ENCODE data around the gene CACNG3. TPM values are rescaled to one million over a fixed set of nuclear protein-coding genes. Genes with fewer than 3 reads are reported as not detected.

CACNG3 gene
- total and polyA plus RNA-seq, 12 donors, result 0.55 to 1.6 (median 1.2) TPM; not detected in 6

DNA sequence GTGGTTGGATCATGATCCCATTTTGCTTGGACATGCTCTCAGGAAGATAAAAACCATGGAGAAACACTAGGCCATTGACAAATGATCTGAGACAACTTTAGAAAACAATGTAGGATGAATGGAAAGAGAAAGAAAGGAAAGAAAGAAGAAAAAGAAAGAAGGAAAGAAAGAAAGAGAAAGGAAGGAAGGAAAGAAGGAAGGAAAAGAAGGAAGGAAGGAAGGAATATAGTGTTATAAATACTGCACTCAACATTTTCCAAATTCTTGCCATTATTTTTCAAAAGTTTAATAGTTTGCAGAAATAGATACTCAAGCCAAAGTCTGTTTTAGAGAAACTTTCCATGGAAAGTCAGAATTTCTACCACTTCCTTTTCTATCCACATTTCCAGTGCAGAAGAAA is 39.2 kb upstream of the CACNG3 start:
- Histone ChIP-seq H3K9me3 (replicated peaks in 1 of 3) (no peaks in the 10 kb centered on the region), H3K27me3 (no peaks in the 10 kb centered on the region), H3K36me3 (replicated peaks in 1 of 2) (no peaks in the 10 kb centered on the region), H3K4me1 (replicated peaks in 1 of 2) (no peaks in the 10 kb centered on the region), H3K4me3 (no peak overlapping the region), H3K27ac (no peak overlapping the region)
- no peak for TF ChIP-seq POLR2A (IDR thresholded peaks at IDR 0.05)
- TF ChIP-seq, protein P1, sequence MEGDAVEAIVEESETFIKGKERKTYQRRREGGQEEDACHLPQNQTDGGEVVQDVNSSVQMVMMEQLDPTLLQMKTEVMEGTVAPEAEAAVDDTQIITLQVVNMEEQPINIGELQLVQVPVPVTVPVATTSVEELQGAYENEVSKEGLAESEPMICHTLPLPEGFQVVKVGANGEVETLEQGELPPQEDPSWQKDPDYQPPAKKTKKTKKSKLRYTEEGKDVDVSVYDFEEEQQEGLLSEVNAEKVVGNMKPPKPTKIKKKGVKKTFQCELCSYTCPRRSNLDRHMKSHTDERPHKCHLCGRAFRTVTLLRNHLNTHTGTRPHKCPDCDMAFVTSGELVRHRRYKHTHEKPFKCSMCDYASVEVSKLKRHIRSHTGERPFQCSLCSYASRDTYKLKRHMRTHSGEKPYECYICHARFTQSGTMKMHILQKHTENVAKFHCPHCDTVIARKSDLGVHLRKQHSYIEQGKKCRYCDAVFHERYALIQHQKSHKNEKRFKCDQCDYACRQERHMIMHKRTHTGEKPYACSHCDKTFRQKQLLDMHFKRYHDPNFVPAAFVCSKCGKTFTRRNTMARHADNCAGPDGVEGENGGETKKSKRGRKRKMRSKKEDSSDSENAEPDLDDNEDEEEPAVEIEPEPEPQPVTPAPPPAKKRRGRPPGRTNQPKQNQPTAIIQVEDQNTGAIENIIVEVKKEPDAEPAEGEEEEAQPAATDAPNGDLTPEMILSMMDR (IDR thresholded peaks at IDR 0.05), result no peak
- DNase-seq, result no peak
- intact Hi-C loops (cut with DNase I), result no loop called here

DNA sequence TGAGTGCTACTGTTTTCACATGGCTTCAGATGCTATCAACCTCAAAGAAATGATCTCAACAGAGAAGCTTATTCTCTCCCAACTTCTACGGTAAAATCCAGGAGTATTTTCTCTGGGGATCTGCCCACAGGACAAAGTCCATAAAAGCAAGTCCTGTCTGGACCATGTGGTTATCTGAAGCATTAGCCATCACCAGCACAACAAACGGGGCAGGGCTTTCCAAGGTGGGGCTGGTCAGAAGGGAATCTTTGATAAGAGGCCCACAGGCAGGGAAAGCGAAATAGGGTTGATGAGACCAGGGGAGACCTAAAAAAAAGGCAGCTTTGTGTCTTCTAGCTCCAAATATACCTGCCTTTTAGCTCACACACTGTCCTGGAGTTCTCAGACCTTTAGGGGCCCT is 38.7 kb upstream of the CACNG3 start:
- Histone ChIP-seq H3K9me3 (replicated peaks in 1 of 3) (no peaks in the 10 kb centered on the region), H3K4me1 (replicated peaks in 1 of 2) (no peaks in the 10 kb centered on the region), H3K36me3 (replicated peaks in 1 of 2) (no peaks in the 10 kb centered on the region), H3K27me3 (no peaks in the 10 kb centered on the region), H3K27ac (no peak overlapping the region), H3K4me3 (no peak overlapping the region)
- DNase-seq, result no peak
- TF ChIP-seq, protein P1 (IDR thresholded peaks at IDR 0.05), result no peak
- no peak for TF ChIP-seq POLR2A (IDR thresholded peaks at IDR 0.05)
- 67 to 81% (median 74%) methylated on average over 3 of the region's 3 CpGs for WGBS, 4 donors
- intact Hi-C loops (cut with DNase I), result no loop called here

DNA sequence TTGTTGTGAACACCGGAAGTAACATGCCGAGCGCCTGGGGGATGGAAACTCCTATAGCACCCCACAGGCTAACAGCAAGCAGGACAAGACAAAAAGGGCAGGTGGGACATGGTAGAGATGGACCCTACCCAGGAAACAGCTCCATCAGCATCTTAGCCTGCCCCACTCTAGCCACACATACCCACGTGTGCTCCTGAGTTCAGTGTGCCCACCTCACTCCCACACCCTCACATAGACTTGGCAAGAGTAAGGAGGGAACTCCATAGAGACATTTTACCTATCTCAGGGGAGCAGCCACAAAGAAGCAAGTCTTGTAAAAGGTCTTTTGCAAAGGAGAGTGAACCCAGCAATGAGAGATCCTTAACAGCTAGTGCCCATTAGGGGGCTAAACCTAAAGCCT is 37.8 kb upstream of the CACNG3 start:
- intact Hi-C loops (cut with DNase I), result no loop called here
- Histone ChIP-seq H3K4me1 (replicated peaks in 1 of 2) (no peaks in the 10 kb centered on the region), H3K27me3 (no peaks in the 10 kb centered on the region), H3K36me3 (replicated peaks in 1 of 2) (no peaks in the 10 kb centered on the region), H3K27ac (no peak overlapping the region), H3K4me3 (no peak overlapping the region), H3K9me3 (replicated peaks in 1 of 3) (no peaks in the 10 kb centered on the region)
- TF ChIP-seq, protein P1 (IDR thresholded peaks at IDR 0.05), result no peak
- TF ChIP-seq POLR2A (IDR thresholded peaks at IDR 0.05), result no peak
- WGBS, 4 donors, result 65 to 92% (median 80%) methylated on average over 4 of the region's 4 CpGs
- no peak for DNase-seq

DNA sequence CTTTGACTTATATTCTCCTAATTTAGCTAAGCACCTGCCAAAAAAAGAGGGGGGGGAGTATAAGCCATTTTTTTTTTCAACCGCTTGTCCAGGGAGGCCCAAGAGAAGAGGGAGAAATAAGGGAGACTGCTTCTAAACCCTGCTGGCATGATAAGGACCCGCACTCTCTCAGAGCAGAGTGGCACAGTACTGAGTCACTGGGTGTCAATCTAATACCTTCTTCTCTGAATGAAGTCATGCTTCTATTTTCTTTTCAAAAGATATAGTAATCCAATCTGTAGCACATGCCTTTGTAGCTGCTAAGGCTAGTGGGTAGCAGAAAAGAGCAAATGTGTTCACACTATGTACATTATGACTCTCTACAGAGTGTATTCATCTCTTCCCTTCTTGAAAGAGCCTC is 34.9 kb upstream of the CACNG3 start:
- Histone ChIP-seq H3K27me3 (no peaks in the 10 kb centered on the region), H3K9me3 (replicated peaks in 1 of 3) (no peaks in the 10 kb centered on the region), H3K27ac (no peak overlapping the region), H3K4me1 (replicated peaks in 1 of 2) (no peaks in the 10 kb centered on the region), H3K4me3 (no peak overlapping the region), H3K36me3 (replicated peaks in 1 of 2) (no peaks in the 10 kb centered on the region)
- intact Hi-C loops (cut with DNase I), result no loop called here
- no peak for DNase-seq
- WGBS, 4 donors, result 84 to 94% (median 86%) methylated on average over 2 of the region's 2 CpGs
- no peak for TF ChIP-seq POLR2A (IDR thresholded peaks at IDR 0.05)
- TF ChIP-seq, protein P1 (IDR thresholded peaks at IDR 0.05), result no peak

Data from adrenal gland (tissue), 12 donors.